Dendritic cell treated with granulocyte-macrophage colony-stimulating factor and Interleukin-4, amounts not matched to agents 40 ng/mL and 50 ng/mL, for 4 days (primary cell): ENCODE data around the gene HNRNPDL.

Experiments
- H3K27ac Mint-ChIP-seq: one replicate; pipeline ENCODE4 v1.8.0; 2022; ENCODE audit warnings: mild to moderate bottlenecking, mixed read lengths
- H3K27me3 Mint-ChIP-seq: one replicate; pipeline ENCODE4 v1.8.0; 2022; ENCODE audit warnings: mild to moderate bottlenecking, mixed read lengths
- H3K36me3 Mint-ChIP-seq: one replicate; pipeline ENCODE4 v1.8.0; 2022; ENCODE audit warnings: low read depth, mixed read lengths
- H3K4me1 Mint-ChIP-seq: one replicate; pipeline ENCODE4 v1.8.0; 2022; ENCODE audit warnings: low read depth, mixed read lengths
- H3K4me3 Mint-ChIP-seq: one replicate; pipeline ENCODE4 v1.8.0; 2022; ENCODE audit warnings: mild to moderate bottlenecking, moderate library complexity, mixed read lengths
- H3K9me3 Mint-ChIP-seq: one replicate; pipeline ENCODE4 v1.8.0; 2022; ENCODE audit warnings: mixed read lengths
- intact Hi-C: fragments of 100-400 bp; cut with micrococcal nuclease; formaldehyde crosslinking; loops from one replicate; pipeline ENCODE4 v1.15.0; 2022

HNRNPDL gene

GRCh38 chr4:82450966-82451755 is 20.9 kb upstream of the HNRNPDL start:
- no peaks in the 10 kb centered on the region for H3K4me1 Mint-ChIP-seq
- no peaks in the 10 kb centered on the region for H3K9me3 Mint-ChIP-seq
- H3K4me3 Mint-ChIP-seq, result no peak overlapping the region
- H3K27me3 Mint-ChIP-seq, result no peaks in the 10 kb centered on the region
- peaks cover 73% of the 10 kb centered on the region for H3K36me3 Mint-ChIP-seq
- intact Hi-C loops, result no loop called here
- no peak overlapping the region for H3K27ac Mint-ChIP-seq

DNA sequence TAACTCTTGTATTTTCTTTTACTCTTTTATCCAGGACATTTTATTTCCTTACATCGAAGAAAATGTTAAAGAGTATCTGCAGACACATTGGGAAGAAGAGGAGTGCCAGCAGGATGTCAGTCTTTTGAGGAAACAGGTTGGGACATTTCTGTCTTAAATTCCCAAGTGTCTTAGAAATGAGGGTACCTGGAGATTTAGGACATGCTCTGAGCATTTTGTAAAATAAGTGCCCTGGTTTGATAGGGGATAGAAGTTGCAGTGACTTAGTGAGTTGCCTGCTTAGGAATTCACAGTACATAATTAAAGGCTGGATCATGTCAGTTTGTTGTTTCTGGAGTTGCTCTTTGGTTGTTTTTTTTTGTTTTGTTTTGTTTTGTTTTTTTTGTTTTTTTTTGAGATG is 17.6 kb upstream of the HNRNPDL start:
- intact Hi-C loops, result no loop called here
- H3K27ac Mint-ChIP-seq, result peak overlapping the region; percentile 12
- no peaks in the 10 kb centered on the region for H3K9me3 Mint-ChIP-seq
- H3K4me1 Mint-ChIP-seq, result no peaks in the 10 kb centered on the region
- H3K36me3 Mint-ChIP-seq, result peaks cover 64% of the 10 kb centered on the region
- no peak overlapping the region for H3K4me3 Mint-ChIP-seq
- no peaks in the 10 kb centered on the region for H3K27me3 Mint-ChIP-seq

DNA sequence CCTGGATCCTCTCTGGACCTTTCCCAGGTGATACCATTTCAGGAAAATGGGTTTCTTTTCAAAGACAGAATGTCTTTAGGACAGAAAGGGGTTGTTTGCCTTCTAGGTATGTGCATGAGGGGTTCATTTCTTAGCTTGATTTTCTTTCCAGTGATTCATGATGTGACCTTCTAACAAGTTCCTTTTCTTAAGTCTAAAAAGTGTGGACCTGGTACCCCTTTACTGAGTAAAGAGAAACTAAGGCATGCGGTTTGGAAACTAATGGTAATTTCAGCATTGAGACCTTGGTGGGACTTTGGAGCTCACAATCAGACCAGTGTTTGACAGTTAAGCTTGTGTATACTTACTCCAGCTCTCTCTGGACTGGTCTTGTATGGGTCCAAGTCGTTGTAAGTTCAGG is 8.8 kb upstream of the HNRNPDL start:
- intact Hi-C loops, result no loop called here
- Mint-ChIP-seq H3K4me3 (no peak overlapping the region), H3K27ac (no peak overlapping the region), H3K27me3 (no peaks in the 10 kb centered on the region), H3K36me3 (peaks cover 37% of the 10 kb centered on the region), H3K4me1 (peaks cover 24% of the 10 kb centered on the region), H3K9me3 (no peaks in the 10 kb centered on the region)

DNA sequence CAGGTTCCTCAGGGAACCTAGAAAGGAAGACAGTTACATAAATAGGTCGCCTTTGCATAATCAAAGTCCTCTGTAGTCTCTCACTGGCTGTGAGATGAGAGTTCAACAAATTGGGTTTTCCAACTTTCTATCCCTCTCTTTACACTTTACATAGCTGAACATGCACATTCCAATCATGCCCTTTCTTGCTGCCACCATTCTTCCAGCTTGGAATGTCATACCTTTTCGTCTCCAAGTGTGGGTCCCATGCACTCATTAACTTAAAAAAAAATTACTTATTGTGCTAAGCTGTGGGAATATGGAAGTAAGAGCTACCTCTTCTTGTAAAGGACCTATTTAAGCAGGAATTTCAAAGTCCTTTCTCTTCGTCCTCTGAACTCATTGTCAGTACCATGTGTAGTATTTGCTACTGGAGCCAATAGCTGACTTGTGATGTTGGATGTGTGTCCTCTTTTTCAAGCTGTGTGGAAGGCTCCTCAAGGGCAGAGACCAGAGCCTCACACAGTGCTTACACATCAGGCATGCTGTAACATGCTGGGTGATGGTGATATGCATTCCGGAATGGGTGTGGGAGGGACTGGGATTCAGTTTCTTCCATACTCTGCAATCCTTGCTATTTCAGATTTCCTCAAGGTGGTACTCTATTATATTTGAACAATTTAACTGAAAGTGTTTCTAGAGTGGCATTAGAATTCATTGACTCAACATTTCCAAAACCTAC is 7.2 kb upstream of the HNRNPDL start:
- no peaks in the 10 kb centered on the region for H3K9me3 Mint-ChIP-seq
- H3K4me3 Mint-ChIP-seq, result no peak overlapping the region
- peaks cover 29% of the 10 kb centered on the region for H3K36me3 Mint-ChIP-seq

DNA sequence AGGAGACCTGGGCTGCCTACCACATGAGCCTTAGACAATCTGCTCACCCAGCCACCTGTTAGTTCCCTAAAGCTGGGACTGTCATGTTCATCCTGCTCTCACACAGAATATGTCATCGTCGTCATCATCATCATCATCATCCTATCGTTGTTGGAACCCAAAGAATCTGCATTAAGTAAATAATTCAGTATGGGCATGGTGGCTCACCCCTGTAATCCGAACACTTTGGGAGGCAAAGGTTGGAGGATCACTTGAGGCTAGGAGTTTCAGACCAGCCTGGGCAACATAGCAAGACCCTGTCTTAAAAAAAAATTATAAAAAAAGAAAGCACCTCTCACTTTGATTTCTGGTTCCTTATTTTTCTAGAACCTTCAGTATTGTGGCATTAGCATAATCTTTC is 6.5 kb upstream of the HNRNPDL start:
- Mint-ChIP-seq H3K27me3 (no peaks in the 10 kb centered on the region), H3K9me3 (no peaks in the 10 kb centered on the region), H3K36me3 (peaks cover 29% of the 10 kb centered on the region), H3K27ac (no peak overlapping the region), H3K4me3 (no peak overlapping the region), H3K4me1 (peaks cover 36% of the 10 kb centered on the region)
- intact Hi-C loops, result no loop called here

More for the DNA sequence above, 7.2 kb upstream of the HNRNPDL start:
- intact Hi-C loops, result no loop called here
- Mint-ChIP-seq H3K4me1 (peaks cover 31% of the 10 kb centered on the region), H3K27ac (no peak overlapping the region), H3K27me3 (no peaks in the 10 kb centered on the region)

DNA sequence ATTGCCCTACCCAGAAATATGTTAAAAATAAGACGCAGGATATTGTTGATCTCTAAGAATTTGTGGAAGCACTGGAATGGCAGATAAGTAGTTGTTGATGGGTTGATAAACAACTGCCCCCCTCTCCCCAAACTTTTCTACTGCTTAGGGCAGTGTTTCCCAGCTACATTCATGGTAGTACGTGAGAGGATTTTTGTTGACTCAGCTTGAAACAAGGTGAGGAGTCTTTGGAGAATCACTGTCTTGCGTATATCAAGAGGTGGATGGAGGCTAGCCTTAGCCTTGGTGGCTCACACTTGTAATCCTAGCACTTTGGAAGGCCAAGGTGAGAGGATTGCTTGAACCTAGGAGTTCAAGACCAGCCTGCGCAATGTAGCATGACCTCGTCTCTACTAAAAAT is 5.9 kb upstream of the HNRNPDL start:
- Mint-ChIP-seq H3K27ac (no peak overlapping the region), H3K9me3 (no peaks in the 10 kb centered on the region), H3K4me3 (no peak overlapping the region), H3K27me3 (no peaks in the 10 kb centered on the region), H3K36me3 (peaks cover 29% of the 10 kb centered on the region), H3K4me1 (peaks cover 40% of the 10 kb centered on the region)
- intact Hi-C loops, result no loop called here

GRCh38 chr4:82434949-82435348 is 4.7 kb upstream of the HNRNPDL start:
- H3K27me3 Mint-ChIP-seq, result no peaks in the 10 kb centered on the region
- H3K4me1 Mint-ChIP-seq, result peaks cover 43% of the 10 kb centered on the region
- H3K27ac Mint-ChIP-seq, result no peak overlapping the region
- H3K9me3 Mint-ChIP-seq, result no peaks in the 10 kb centered on the region
- intact Hi-C loops, result no loop called here
- peaks cover 36% of the 10 kb centered on the region for H3K36me3 Mint-ChIP-seq
- no peak overlapping the region for H3K4me3 Mint-ChIP-seq

DNA sequence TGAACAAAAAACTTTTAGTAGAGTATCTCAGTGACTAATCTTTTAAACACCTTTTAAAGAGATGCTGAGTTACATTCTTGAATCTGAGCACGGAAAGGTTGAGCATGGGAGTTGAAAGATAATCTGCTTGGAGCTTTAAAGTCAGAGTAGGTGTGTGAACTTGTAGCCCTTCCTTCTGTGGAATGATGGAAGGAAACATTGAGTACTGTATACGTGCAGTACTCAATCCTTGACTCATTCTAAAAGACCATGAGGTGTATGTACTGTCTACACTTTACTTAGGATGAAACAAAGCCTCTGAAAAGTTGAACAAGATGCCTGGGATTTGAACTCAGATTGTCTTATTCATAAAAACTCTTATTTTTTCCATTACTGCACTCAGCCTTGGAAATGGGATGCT is 3.5 kb upstream of the HNRNPDL start:
- Mint-ChIP-seq H3K4me1 (peaks cover 37% of the 10 kb centered on the region), H3K9me3 (no peaks in the 10 kb centered on the region), H3K27ac (no peak overlapping the region), H3K27me3 (no peaks in the 10 kb centered on the region), H3K36me3 (peaks cover 47% of the 10 kb centered on the region), H3K4me3 (no peak overlapping the region)
- intact Hi-C loops, result no loop called here

- Mint-ChIP-seq H3K4me1 (peaks cover 43% of the 10 kb centered on the region), H3K9me3 (no peaks in the 10 kb centered on the region), H3K4me3 (no peak overlapping the region), H3K36me3 (peaks cover 59% of the 10 kb centered on the region), H3K27me3 (no peaks in the 10 kb centered on the region), H3K27ac (no peak overlapping the region)
- intact Hi-C loops, result no loop called here
These were observed 2.3 kb upstream of the HNRNPDL start for GRCh38 chr4:82432596-82432995.

- Mint-ChIP-seq H3K27ac (no peak overlapping the region), H3K4me3 (no peak overlapping the region), H3K27me3 (no peaks in the 10 kb centered on the region), H3K4me1 (peaks cover 43% of the 10 kb centered on the region), H3K36me3 (peaks cover 64% of the 10 kb centered on the region), H3K9me3 (no peaks in the 10 kb centered on the region)
- intact Hi-C loops, result no loop called here
These were observed 1.6 kb upstream of the HNRNPDL start for GRCh38 chr4:82431831-82432230.

GRCh38 chr4:82430964-82431745 is 893 bp upstream of the HNRNPDL start:
- Mint-ChIP-seq H3K36me3 (peaks cover 66% of the 10 kb centered on the region), H3K27ac (peak overlapping the region; percentile 93), H3K9me3 (no peaks in the 10 kb centered on the region), H3K4me1 (peaks cover 47% of the 10 kb centered on the region), H3K27me3 (no peaks in the 10 kb centered on the region), H3K4me3 (peak overlapping the region; percentile 87)
- intact Hi-C loops, result loop anchor here (1.0 kb wide), 1 partner anchor 57 kb away; no protein-coding TSS in a partner anchor

DNA sequence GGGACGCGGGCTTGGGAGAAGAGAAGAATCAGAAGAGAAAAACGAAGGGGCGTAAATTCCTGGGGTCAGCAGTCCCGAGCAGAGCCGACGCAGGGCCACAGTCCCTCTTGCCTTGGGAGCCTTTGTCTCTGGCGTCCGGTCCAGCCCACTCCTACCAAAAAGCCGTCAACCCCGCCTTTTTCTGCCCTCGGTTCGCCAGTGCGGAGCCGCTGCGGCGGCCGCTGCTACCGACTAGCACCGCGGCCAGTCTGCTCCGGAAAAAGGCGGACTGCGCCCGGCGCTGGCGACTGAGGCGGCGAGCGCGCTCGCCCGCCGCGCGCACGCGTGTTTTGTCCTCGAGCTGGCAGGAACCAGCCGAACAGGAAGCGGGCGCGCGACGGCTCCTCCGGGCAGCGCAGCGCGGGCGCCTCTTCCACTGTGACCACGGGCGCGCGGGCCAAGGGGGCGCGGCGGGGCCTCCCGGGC is 502 bp downstream of the HNRNPDL start:
- peak overlapping the region; percentile 93 for H3K27ac Mint-ChIP-seq
- no peaks in the 10 kb centered on the region for H3K9me3 Mint-ChIP-seq
- H3K36me3 Mint-ChIP-seq, result peaks cover 78% of the 10 kb centered on the region
- peaks cover 43% of the 10 kb centered on the region for H3K4me1 Mint-ChIP-seq
- intact Hi-C loops, result loop anchor here (1.0 to 2.0 kb wide), 2 partner anchors 55 to 145 kb away; no protein-coding TSS in a partner anchor
- H3K27me3 Mint-ChIP-seq, result no peaks in the 10 kb centered on the region
- H3K4me3 Mint-ChIP-seq, result peak overlapping the region; percentile 87

GRCh38 chr4:82428969-82429727 is 1.1 kb downstream of the HNRNPDL start:
- peaks cover 78% of the 10 kb centered on the region for H3K36me3 Mint-ChIP-seq
- intact Hi-C loops, result loop anchor here (2.0 kb wide), 1 partner anchor 144 kb away; no protein-coding TSS in a partner anchor
- peaks cover 42% of the 10 kb centered on the region for H3K4me1 Mint-ChIP-seq
- H3K4me3 Mint-ChIP-seq, result peak overlapping the region; percentile 87
- no peaks in the 10 kb centered on the region for H3K27me3 Mint-ChIP-seq
- H3K27ac Mint-ChIP-seq, result peak overlapping the region; percentile 93
- no peaks in the 10 kb centered on the region for H3K9me3 Mint-ChIP-seq
